ENCODE results near the gene MOB3A. TPM values are rescaled to one million over a fixed set of nuclear protein-coding genes. Genes with fewer than 3 reads are reported as not detected.

MOB3A gene
- total and polyA plus RNA-seq, 2 of the 13 experiments (the other 11 are each of a cell fraction or from before 2014, with no cell fraction given): 3.5 to 17.8 TPM

DNA sequence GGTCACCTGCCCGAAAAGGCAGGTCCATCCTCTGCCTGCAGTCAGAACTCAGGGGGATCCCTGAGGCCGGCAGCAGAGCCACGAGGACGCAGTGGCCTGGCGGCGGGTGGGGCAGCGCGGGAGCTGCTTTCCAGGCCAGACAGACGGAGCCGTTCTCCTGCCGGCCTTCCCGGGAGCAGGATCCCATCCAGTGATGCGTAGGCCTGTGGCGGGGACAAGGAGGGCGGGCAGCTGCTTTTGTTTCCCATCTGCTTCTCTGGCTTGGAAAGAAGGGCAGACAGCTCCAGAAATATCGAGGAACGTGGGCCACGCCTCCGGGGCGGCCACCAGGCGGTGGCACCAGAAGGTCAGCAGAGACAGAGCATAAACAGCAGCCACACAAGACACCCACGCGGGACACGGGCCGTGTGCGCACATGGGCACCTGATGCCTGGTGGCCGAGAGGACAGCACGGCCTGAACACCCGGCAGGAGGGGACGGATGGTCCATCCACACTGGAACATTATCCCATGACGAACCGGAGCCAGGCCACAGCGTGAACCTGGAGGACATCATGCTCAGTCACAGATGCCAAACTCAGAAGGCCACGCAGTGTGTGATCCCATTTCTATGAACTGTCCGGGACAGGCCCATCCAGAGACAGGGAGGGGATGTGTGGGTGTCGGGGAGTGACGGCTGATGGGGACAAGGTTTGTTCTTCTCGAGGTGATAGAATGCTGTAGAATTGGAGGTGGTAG is 31.2 kb downstream of the MOB3A start (continued):
- TF ChIP-seq TBX3 (IDR thresholded peaks at IDR 0.05; ENCODE audit: borderline replicate concordance): no peak
- TF ChIP-seq ETV5 (CRISPR knock-in tag; IDR thresholded peaks at IDR 0.05; ENCODE audit: borderline replicate concordance): no peak
- TF ChIP-seq TOE1 (CRISPR knock-in tag; IDR thresholded peaks at IDR 0.05): no peak
- TF ChIP-seq, protein P1, sequence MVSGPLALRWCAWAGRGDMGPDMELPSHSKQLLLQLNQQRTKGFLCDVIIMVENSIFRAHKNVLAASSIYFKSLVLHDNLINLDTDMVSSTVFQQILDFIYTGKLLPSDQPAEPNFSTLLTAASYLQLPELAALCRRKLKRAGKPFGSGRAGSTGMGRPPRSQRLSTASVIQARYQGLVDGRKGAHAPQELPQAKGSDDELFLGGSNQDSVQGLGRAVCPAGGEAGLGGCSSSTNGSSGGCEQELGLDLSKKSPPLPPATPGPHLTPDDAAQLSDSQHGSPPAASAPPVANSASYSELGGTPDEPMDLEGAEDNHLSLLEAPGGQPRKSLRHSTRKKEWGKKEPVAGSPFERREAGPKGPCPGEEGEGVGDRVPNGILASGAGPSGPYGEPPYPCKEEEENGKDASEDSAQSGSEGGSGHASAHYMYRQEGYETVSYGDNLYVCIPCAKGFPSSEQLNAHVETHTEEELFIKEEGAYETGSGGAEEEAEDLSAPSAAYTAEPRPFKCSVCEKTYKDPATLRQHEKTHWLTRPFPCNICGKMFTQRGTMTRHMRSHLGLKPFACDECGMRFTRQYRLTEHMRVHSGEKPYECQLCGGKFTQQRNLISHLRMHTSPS (CRISPR knock-in tag; IDR thresholded peaks at IDR 0.05; ENCODE audit: low read depth): 0 out of 2 replicates have a peak, but pooled peaks have one; percentile 10
- TF ChIP-seq, protein P2, sequence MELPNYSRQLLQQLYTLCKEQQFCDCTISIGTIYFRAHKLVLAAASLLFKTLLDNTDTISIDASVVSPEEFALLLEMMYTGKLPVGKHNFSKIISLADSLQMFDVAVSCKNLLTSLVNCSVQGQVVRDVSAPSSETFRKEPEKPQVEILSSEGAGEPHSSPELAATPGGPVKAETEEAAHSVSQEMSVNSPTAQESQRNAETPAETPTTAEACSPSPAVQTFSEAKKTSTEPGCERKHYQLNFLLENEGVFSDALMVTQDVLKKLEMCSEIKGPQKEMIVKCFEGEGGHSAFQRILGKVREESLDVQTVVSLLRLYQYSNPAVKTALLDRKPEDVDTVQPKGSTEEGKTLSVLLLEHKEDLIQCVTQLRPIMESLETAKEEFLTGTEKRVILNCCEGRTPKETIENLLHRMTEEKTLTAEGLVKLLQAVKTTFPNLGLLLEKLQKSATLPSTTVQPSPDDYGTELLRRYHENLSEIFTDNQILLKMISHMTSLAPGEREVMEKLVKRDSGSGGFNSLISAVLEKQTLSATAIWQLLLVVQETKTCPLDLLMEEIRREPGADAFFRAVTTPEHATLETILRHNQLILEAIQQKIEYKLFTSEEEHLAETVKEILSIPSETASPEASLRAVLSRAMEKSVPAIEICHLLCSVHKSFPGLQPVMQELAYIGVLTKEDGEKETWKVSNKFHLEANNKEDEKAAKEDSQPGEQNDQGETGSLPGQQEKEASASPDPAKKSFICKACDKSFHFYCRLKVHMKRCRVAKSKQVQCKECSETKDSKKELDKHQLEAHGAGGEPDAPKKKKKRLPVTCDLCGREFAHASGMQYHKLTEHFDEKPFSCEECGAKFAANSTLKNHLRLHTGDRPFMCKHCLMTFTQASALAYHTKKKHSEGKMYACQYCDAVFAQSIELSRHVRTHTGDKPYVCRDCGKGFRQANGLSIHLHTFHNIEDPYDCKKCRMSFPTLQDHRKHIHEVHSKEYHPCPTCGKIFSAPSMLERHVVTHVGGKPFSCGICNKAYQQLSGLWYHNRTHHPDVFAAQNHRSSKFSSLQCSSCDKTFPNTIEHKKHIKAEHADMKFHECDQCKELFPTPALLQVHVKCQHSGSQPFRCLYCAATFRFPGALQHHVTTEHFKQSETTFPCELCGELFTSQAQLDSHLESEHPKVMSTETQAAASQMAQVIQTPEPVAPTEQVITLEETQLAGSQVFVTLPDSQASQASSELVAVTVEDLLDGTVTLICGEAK (IDR thresholded peaks at IDR 0.05): no peak
- TF ChIP-seq, protein P2 (CRISPR knock-in tag; IDR thresholded peaks at IDR 0.05): no peak
- TF ChIP-seq, protein P3, sequence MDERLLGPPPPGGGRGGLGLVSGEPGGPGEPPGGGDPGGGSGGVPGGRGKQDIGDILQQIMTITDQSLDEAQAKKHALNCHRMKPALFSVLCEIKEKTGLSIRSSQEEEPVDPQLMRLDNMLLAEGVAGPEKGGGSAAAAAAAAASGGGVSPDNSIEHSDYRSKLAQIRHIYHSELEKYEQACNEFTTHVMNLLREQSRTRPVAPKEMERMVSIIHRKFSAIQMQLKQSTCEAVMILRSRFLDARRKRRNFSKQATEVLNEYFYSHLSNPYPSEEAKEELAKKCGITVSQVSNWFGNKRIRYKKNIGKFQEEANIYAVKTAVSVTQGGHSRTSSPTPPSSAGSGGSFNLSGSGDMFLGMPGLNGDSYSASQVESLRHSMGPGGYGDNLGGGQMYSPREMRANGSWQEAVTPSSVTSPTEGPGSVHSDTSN (CRISPR knock-in tag; IDR thresholded peaks at IDR 0.05): no peak
- TF ChIP-seq, protein P4, sequence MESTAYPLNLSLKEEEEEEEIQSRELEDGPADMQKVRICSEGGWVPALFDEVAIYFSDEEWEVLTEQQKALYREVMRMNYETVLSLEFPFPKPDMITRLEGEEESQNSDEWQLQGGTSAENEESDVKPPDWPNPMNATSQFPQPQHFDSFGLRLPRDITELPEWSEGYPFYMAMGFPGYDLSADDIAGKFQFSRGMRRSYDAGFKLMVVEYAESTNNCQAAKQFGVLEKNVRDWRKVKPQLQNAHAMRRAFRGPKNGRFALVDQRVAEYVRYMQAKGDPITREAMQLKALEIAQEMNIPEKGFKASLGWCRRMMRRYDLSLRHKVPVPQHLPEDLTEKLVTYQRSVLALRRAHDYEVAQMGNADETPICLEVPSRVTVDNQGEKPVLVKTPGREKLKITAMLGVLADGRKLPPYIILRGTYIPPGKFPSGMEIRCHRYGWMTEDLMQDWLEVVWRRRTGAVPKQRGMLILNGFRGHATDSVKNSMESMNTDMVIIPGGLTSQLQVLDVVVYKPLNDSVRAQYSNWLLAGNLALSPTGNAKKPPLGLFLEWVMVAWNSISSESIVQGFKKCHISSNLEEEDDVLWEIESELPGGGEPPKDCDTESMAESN (CRISPR knock-in tag; conservative IDR thresholded peaks at IDR 0.05): no peak; the same call in 1 of the 2 replicates
- TF ChIP-seq, protein P5, sequence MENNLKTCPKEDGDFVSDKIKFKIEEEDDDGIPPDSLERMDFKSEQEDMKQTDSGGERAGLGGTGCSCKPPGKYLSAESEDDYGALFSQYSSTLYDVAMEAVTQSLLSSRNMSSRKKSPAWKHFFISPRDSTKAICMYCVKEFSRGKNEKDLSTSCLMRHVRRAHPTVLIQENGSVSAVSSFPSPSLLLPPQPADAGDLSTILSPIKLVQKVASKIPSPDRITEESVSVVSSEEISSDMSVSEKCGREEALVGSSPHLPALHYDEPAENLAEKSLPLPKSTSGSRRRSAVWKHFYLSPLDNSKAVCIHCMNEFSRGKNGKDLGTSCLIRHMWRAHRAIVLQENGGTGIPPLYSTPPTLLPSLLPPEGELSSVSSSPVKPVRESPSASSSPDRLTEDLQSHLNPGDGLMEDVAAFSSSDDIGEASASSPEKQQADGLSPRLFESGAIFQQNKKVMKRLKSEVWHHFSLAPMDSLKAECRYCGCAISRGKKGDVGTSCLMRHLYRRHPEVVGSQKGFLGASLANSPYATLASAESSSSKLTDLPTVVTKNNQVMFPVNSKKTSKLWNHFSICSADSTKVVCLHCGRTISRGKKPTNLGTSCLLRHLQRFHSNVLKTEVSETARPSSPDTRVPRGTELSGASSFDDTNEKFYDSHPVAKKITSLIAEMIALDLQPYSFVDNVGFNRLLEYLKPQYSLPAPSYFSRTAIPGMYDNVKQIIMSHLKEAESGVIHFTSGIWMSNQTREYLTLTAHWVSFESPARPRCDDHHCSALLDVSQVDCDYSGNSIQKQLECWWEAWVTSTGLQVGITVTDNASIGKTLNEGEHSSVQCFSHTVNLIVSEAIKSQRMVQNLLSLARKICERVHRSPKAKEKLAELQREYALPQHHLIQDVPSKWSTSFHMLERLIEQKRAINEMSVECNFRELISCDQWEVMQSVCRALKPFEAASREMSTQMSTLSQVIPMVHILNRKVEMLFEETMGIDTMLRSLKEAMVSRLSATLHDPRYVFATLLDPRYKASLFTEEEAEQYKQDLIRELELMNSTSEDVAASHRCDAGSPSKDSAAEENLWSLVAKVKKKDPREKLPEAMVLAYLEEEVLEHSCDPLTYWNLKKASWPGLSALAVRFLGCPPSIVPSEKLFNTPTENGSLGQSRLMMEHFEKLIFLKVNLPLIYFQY (CRISPR knock-in tag; IDR thresholded peaks at IDR 0.05; ENCODE audit: borderline replicate concordance): no peak
- no peak for TF ChIP-seq ZNF12 (CRISPR knock-in tag; IDR thresholded peaks at IDR 0.05)

Data from HepG2 (cell line).